DMS 273 (cell line): ENCODE results near the gene MED25.

Experiments
- DNase-seq: peaks from one replicate; lab custom pipeline; 2025; ENCODE audit not compliant: unreplicated experiment; lab: John Stamatoyannopoulos, UW

The MED25 gene

GRCh38 chr19:49871349-49871985, 53.4 kb downstream of the MED25 start:
- DNase-seq: no peak

- DNase-seq: no peak
Measured at GRCh38 chr19:49872245-49873128, 54.4 kb downstream of the MED25 start.

GRCh38 chr19:49873129-49873521, 55.0 kb downstream of the MED25 start:
- no peak for DNase-seq

- DNase-seq: no peak
Measured at GRCh38 chr19:49873834-49874233, 55.7 kb downstream of the MED25 start.

GRCh38 chr19:49874503-49875157, 56.5 kb downstream of the MED25 start:
- DNase-seq: no peak

- DNase-seq: no peak
Measured at GRCh38 chr19:49875177-49875576, 57.1 kb downstream of the MED25 start.

- peak; percentile 81 for DNase-seq
Measured at GRCh38 chr19:49875857-49876421, 57.9 kb downstream of the MED25 start.

GRCh38 chr19:49876422-49877019, 58.4 kb downstream of the MED25 start:
- DNase-seq: peak; percentile 99

- peak; percentile 100 for DNase-seq
Measured at GRCh38 chr19:49877020-49877878, 59.2 kb downstream of the MED25 start, which contains the start of the genes AKT1S1 and TBC1D17. Gene AKT1S1 (minus strand): TSS chr19:49877355. CDS start chr19:49873295, 4,060 bp downstream. Gene TBC1D17 (plus strand): TSS chr19:49877702. CDS start chr19:49877724, 22 bp downstream.

GRCh38 chr19:49877879-49878743, 60.0 kb downstream of the MED25 start:
- DNase-seq: peak; percentile 99

GRCh38 chr19:49878744-49879070, 60.6 kb downstream of the MED25 start:
- DNase-seq: no peak

- DNase-seq: peak; percentile 32
Measured at GRCh38 chr19:49879243-49879963, 61.3 kb downstream of the MED25 start.

GRCh38 chr19:49880162-49880869, 62.2 kb downstream of the MED25 start:
- DNase-seq: no peak

- DNase-seq: no peak
Measured at GRCh38 chr19:49881186-49881585, 63.1 kb downstream of the MED25 start.

GRCh38 chr19:49881672-49882394, 63.7 kb downstream of the MED25 start:
- DNase-seq: peak; percentile 51

GRCh38 chr19:49882643-49883042, 64.6 kb downstream of the MED25 start:
- no peak for DNase-seq

- DNase-seq: no peak
Measured at GRCh38 chr19:49883094-49883493, 65.0 kb downstream of the MED25 start.
